OCI-LY7 (cell line): ENCODE data around the gene FHIT. TPM values are rescaled to one million over a fixed set of nuclear protein-coding genes. Genes with fewer than 3 reads are reported as not detected.

ENCODE experiments used
- BruUV-seq: library from RNA; stranded (reverse); fragments of 400-500 nt; replicated peaks from 2 replicates; lab custom pipeline; 2021; lab: Mats Ljungman, UMichigan
- CTCF ChIA-PET: fragments of 300-600 bp; sonication (Branson Sonifier 250); formaldehyde crosslinking; loops from one replicate; lab custom pipeline; 2022; ENCODE audit warnings: antibody characterized with exemption; ENCODE audit not compliant: unreplicated experiment; lab: Charles Lee
- POLR2A ChIA-PET: fragments of 300-600 bp; sonication (Branson Sonifier 250); formaldehyde crosslinking; loops from one replicate; lab custom pipeline; 2022; ENCODE audit warnings: antibody characterized with exemption; lab: Charles Lee
- DNase-seq: peaks from one replicate; pipeline ENCODE4 v3.0.0-alpha.2; 2015; ENCODE audit warnings: low spot score
- H2AFZ ChIP-seq: fragments of 200-600 bp; sonication (generic), shearing (Covaris generic); 2 replicates; pipeline ENCODE4 v1.6.1; 2014; ENCODE audit warnings: mild to moderate bottlenecking, antibody characterized with exemption, low read length, moderate library complexity
- H3K27ac ChIP-seq: fragments of 200-600 bp; sonication (generic); 2 replicates; pipeline ENCODE4 v1.5.1; 2014; ENCODE audit warnings: mixed run types, low read depth, mild to moderate bottlenecking, moderate library complexity, low read length, inconsistent platforms; ENCODE audit not compliant: poor library complexity, severe bottlenecking
- H3K36me3 ChIP-seq: fragments of 200-600 bp; sonication (generic); 2 replicates; pipeline ENCODE4 v1.6.1; 2014; ENCODE audit warnings: mild to moderate bottlenecking, antibody characterized with exemption, low read length, moderate library complexity, mixed read lengths; ENCODE audit not compliant: insufficient read depth
- H3K4me1 ChIP-seq: fragments of 200-600 bp; sonication (generic); 2 replicates; pipeline ENCODE4 v1.5.1; 2014; ENCODE audit warnings: mild to moderate bottlenecking, low read length; ENCODE audit not compliant: insufficient read depth, poor library complexity, severe bottlenecking
- H3K4me2 ChIP-seq: fragments of 200-600 bp; sonication (generic); 2 replicates; pipeline ENCODE4 v1.6.1; 2014; ENCODE audit warnings: mild to moderate bottlenecking, low read length
- H3K4me3 ChIP-seq: fragments of 200-600 bp; sonication (generic); 2 replicates; pipeline ENCODE4 v1.5.1; 2014; ENCODE audit warnings: mild to moderate bottlenecking, low read depth, low read length; ENCODE audit not compliant: poor library complexity, severe bottlenecking
- H3K79me2 ChIP-seq: fragments of 200-600 bp; sonication (generic); 2 replicates; pipeline ENCODE4 v1.6.1; 2016; ENCODE audit warnings: low read depth, mild to moderate bottlenecking, low read length, moderate library complexity, mixed read lengths; ENCODE audit not compliant: insufficient read depth
- H3K9me2 ChIP-seq: fragments of 200-600 bp; sonication (generic); 2 replicates; pipeline ENCODE4 v1.6.1; 2016; ENCODE audit warnings: mild to moderate bottlenecking, low read length, mixed read lengths; ENCODE audit not compliant: insufficient read depth
- H3K9me3 ChIP-seq: fragments of 200-600 bp; sonication (generic); 2 replicates; pipeline ENCODE4 v1.6.1; 2014; ENCODE audit warnings: mild to moderate bottlenecking, mixed run types, low read length, mixed read lengths
- H4K20me1 ChIP-seq: fragments of 200-600 bp; sonication (generic); 2 replicates; pipeline ENCODE4 v1.6.1; 2014; ENCODE audit warnings: mild to moderate bottlenecking, antibody characterized with exemption, low read length, moderate library complexity, mixed read lengths; ENCODE audit not compliant: insufficient read depth
- CTCF ChIP-seq: fragments of 200-600 bp; sonication (generic); conservative IDR thresholded peaks from 2 replicates; pipeline ENCODE4 v1.5.1; 2014; ENCODE audit warnings: mild to moderate bottlenecking, antibody characterized with exemption, low read length, moderate library complexity, mixed read lengths
- EZH2phosphoT487 ChIP-seq: fragments of 200-600 bp; sonication (generic); IDR thresholded peaks from 2 replicates; pipeline ENCODE4 v1.6.1; 2018; ENCODE audit warnings: low read depth, borderline replicate concordance, mild to moderate bottlenecking, mixed run types, antibody characterized with exemption, low read length, moderate library complexity, mixed read lengths
- intact Hi-C: fragments of 100-400 bp; cut with micrococcal nuclease; formaldehyde crosslinking; loops from one replicate; pipeline ENCODE4 v1.10.0; 2022; ENCODE audit not compliant: unreplicated experiment
- total RNA-seq, 2 experiments: library from RNA; depleted of rRNA in 1 of 2; stranded (reverse); fragments of >200 nt in 1 of 2; shearing (Covaris generic) in 1 of 2; gene quantifications; 2 replicates each; pipeline ENCODE4 v1.2.3, GENCODE V29; 2014 to 2022

The FHIT gene
- total RNA-seq, 2 experiments from 2014 or later = 5.0 to 10.9 TPM

DNA sequence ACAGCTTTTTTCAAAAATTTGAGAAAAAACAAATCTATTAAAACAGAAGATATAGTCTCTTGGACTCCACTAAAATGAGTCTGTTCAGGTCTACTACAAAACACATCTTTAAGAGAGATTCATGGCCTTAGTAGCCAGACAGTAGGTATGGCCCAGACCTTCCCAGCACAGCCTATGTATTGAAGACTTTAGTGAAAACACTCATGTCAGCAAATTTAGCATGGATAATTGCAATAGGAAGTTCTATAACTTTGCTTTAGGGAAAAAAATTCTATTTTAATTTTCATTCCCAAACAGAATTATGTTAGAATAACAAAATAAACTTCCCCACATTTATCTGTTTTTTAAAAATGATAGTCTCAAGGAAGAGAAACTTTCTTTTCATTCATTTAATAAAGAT is 976.6 kb downstream of the FHIT start:
- no peaks in the 10 kb centered on the region for H4K20me1 ChIP-seq
- intact Hi-C loops = no loop called here
- H3K36me3 ChIP-seq = no peaks in the 10 kb centered on the region
- no peaks in the 10 kb centered on the region for H3K9me3 ChIP-seq
- BruUV-seq = no TSS peak
- H3K9me2 ChIP-seq = no peaks in the 10 kb centered on the region
- no peak for TF ChIP-seq CTCF
- TF ChIP-seq EZH2phosphoT487 = no peak
- no peaks in the 10 kb centered on the region for H3K4me1 ChIP-seq
- no peak overlapping the region for H3K4me2 ChIP-seq
- ChIA-PET CTCF (no interaction called here), POLR2A (interaction anchor here (1.2 to 1.8 kb wide), 2 partner anchors 10 to 27 kb away, joined by 3 to 8 read pairs; no protein-coding TSS in a partner anchor)
- no peak for DNase-seq
- H3K79me2 ChIP-seq = no peaks in the 10 kb centered on the region
- no peak overlapping the region for H2AFZ ChIP-seq
- H3K27ac ChIP-seq = no peak overlapping the region
- no peak overlapping the region for H3K4me3 ChIP-seq

DNA sequence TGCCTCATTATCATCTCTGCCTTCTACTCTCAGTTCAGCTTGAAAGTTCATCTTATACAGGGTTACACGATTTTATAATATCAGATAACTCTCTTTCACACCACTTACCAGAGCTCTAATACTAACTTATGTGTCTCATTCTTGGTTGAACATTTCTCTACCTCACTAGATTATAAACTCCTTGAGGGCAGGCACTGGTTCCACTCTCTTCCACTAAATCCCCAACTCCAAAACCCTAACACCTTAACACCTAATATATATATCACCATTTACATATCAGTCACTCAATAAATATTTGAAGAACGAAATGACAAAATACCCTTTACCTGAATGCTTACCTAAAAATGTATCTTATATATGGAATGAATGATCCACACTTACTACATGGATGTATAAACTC is 977.2 kb downstream of the FHIT start:
- no peak overlapping the region for H3K4me2 ChIP-seq
- H3K79me2 ChIP-seq = no peaks in the 10 kb centered on the region
- no peaks in the 10 kb centered on the region for H3K36me3 ChIP-seq
- H4K20me1 ChIP-seq = no peaks in the 10 kb centered on the region
- TF ChIP-seq EZH2phosphoT487 (no peak), CTCF (no peak)
- H3K4me1 ChIP-seq = no peaks in the 10 kb centered on the region
- no TSS peak for BruUV-seq
- no peak overlapping the region for H3K27ac ChIP-seq
- intact Hi-C loops = no loop called here
- no peaks in the 10 kb centered on the region for H3K9me2 ChIP-seq
- POLR2A ChIA-PET = interaction anchor here (0.8 to 1.8 kb wide), 4 partner anchors 10 to 26 kb away, joined by 3 to 8 read pairs (median 4); no protein-coding TSS in a partner anchor
- CTCF ChIA-PET = no interaction called here
- no peaks in the 10 kb centered on the region for H3K9me3 ChIP-seq
- H2AFZ ChIP-seq = no peak overlapping the region
- H3K4me3 ChIP-seq = no peak overlapping the region
- DNase-seq = no peak

DNA sequence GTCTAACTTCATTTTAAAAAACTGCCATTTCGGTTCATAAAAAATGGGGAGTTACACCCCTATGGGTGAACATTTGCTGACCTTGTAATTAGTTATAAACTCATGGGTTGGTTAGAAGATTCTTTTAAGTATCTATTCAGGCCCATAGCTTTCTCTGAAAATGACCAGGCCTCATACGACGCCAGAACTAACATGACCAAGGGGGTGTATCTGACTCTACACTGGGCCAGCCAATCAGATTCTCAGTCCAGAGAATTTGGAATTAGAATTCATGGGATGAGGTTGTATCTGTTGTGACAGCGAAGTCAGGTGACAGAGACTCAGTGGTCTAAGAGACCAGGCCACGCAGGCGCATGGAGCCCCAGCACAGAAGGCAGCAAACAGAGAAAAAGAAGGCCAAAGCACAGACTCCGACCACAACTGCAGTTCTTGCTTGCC is 981.4 kb downstream of the FHIT start:
- Histone ChIP-seq H3K79me2 (no peaks in the 10 kb centered on the region), H3K9me3 (no peaks in the 10 kb centered on the region), H3K9me2 (no peaks in the 10 kb centered on the region), H3K4me3 (no peak overlapping the region), H3K27ac (no peak overlapping the region), H3K4me2 (no peak overlapping the region), H2AFZ (no peak overlapping the region), H3K36me3 (no peaks in the 10 kb centered on the region), H3K4me1 (peaks cover 16% of the 10 kb centered on the region), H4K20me1 (no peaks in the 10 kb centered on the region)
- ChIA-PET POLR2A (interaction anchor here (0.6 to 1.9 kb wide), 4 partner anchors 9 to 300 kb away, joined by 3 to 9 read pairs (median 4); no protein-coding TSS in a partner anchor), CTCF (no interaction called here)
- TF ChIP-seq CTCF (no peak), EZH2phosphoT487 (no peak)
- intact Hi-C loops = no loop called here
- no peak for DNase-seq
- BruUV-seq = no TSS peak
